Measurements from ENCODE around the gene GRXCR1. TPM values are rescaled to one million over a fixed set of nuclear protein-coding genes. Genes with fewer than 3 reads are reported as not detected.

Gene GRXCR1
- total RNA-seq, 1 experiment from 2014 or later = not detected

- H3K56ac ChIP-seq (ENCODE audit: insufficient read length, low read depth, low read length) = no peak overlapping the region
- no peak overlapping the region for H3K4me3 Mint-ChIP-seq
- no peak overlapping the region for H2BK20ac ChIP-seq (ENCODE audit: low read depth, low read length, poor library complexity, severe bottlenecking)
- H3T11ph ChIP-seq (ENCODE audit: low read length) = no peak overlapping the region
- H3K27me3 Mint-ChIP-seq (ENCODE audit: low read depth) = no peaks in the 10 kb centered on the region
- no peak overlapping the region for H2BK15ac ChIP-seq (ENCODE audit: low read depth, low read length)
- H4K20me1 ChIP-seq (ENCODE audit: control insufficient read depth, insufficient read depth, insufficient read length) = no peaks in the 10 kb centered on the region
- H3K79me1 ChIP-seq (ENCODE audit: insufficient read depth, low read depth, low read length, poor library complexity, severe bottlenecking) = no peaks in the 10 kb centered on the region
- no peak overlapping the region for H3K4me2 ChIP-seq (ENCODE audit: insufficient read depth, insufficient read length, low read length)
- no peak overlapping the region for H2BK120ac ChIP-seq (ENCODE audit: low read depth, low read length, poor library complexity, severe bottlenecking)
- H3K4me1 ChIP-seq (ENCODE audit: insufficient read depth, low read length) = no peaks in the 10 kb centered on the region
- H4K8ac ChIP-seq (replicated peaks; ENCODE audit: insufficient read length, low read depth, low read length) = no peak overlapping the region
- H3K27ac Mint-ChIP-seq = no peak overlapping the region
- no peak overlapping the region for H2BK12ac ChIP-seq (ENCODE audit: insufficient read length, low read depth, low read length)
- no peak overlapping the region for H2AK5ac ChIP-seq (ENCODE audit: insufficient read length, low read length)
- H3K4me1 Mint-ChIP-seq = no peaks in the 10 kb centered on the region
- H4K91ac ChIP-seq (ENCODE audit: insufficient read length, low read depth, low read length) = no peak overlapping the region
- H3K27me3 ChIP-seq (ENCODE audit: insufficient read depth, low read length) = no peaks in the 10 kb centered on the region
- no peaks in the 10 kb centered on the region for H3K79me2 ChIP-seq (ENCODE audit: insufficient read depth, low read length)
- no peak for DNase-seq
- no peak overlapping the region for H3K14ac ChIP-seq (ENCODE audit: insufficient read depth, low read length)
- no peak overlapping the region for H3K27ac ChIP-seq (ENCODE audit: insufficient read length, low read depth, low read length)
- no peaks in the 10 kb centered on the region for H3K9me3 Mint-ChIP-seq
- no peaks in the 10 kb centered on the region for H3K23me2 ChIP-seq (ENCODE audit: insufficient read length, low read depth, low read length, poor library complexity, severe bottlenecking)
- no peak overlapping the region for H3K23ac ChIP-seq (ENCODE audit: insufficient read length, low read depth, low read length)
- H3K36me3 Mint-ChIP-seq (ENCODE audit: insufficient read depth in 1 of 3, low read depth in 3 of 3) = no peaks in the 10 kb centered on the region
- no peak overlapping the region for H3K18ac ChIP-seq (ENCODE audit: insufficient read length, low read depth, low read length)
- H3K9ac ChIP-seq (ENCODE audit: extremely low read depth, insufficient read length, low read length) = no peak overlapping the region
- H3K9me3 ChIP-seq (ENCODE audit: control insufficient read depth, low read depth, low read length) = no peaks in the 10 kb centered on the region
- no peak overlapping the region for H2AFZ ChIP-seq (ENCODE audit: low read length)
- no peak overlapping the region for H2BK5ac ChIP-seq (ENCODE audit: insufficient read length, low read length)
- TF ChIP-seq CTCF (conservative IDR thresholded peaks at IDR 0.05) = no peak
- H4K5ac ChIP-seq (ENCODE audit: insufficient read length, low read depth, low read length) = no peak overlapping the region
- no CpG with 5 or more reads among the region's 4 CpGs for WGBS (ENCODE audit: extremely low coverage, insufficient read length, low lambda C conversion rate)
- H3K4ac ChIP-seq (ENCODE audit: low read depth, low read length) = no peak overlapping the region
These were observed 22.4 kb downstream of the GRXCR1 start for GRCh38 chr4:42914937-42915336.

Data from H9 (cell line).